Measurements from ENCODE around the gene MAP3K5.

GRCh38 chr6:136801581-136801980 is 9.3 kb upstream of the MAP3K5 start:
- no peak for TF ChIP-seq POLR2A (IDR thresholded peaks at IDR 0.05)
- TF ChIP-seq, protein P1, sequence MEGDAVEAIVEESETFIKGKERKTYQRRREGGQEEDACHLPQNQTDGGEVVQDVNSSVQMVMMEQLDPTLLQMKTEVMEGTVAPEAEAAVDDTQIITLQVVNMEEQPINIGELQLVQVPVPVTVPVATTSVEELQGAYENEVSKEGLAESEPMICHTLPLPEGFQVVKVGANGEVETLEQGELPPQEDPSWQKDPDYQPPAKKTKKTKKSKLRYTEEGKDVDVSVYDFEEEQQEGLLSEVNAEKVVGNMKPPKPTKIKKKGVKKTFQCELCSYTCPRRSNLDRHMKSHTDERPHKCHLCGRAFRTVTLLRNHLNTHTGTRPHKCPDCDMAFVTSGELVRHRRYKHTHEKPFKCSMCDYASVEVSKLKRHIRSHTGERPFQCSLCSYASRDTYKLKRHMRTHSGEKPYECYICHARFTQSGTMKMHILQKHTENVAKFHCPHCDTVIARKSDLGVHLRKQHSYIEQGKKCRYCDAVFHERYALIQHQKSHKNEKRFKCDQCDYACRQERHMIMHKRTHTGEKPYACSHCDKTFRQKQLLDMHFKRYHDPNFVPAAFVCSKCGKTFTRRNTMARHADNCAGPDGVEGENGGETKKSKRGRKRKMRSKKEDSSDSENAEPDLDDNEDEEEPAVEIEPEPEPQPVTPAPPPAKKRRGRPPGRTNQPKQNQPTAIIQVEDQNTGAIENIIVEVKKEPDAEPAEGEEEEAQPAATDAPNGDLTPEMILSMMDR (IDR thresholded peaks at IDR 0.05) = no peak
